Dedifferentiated amniotic fluid mesenchymal stem cell (primary cell): Measurements from ENCODE around the gene TFPT.

ENCODE experiments used
- DNase-seq: peaks from one replicate; pipeline ENCODE4 v3.0.0-alpha.2; 2016; ENCODE audit errors: extremely low spot score

Gene TFPT, protein sequence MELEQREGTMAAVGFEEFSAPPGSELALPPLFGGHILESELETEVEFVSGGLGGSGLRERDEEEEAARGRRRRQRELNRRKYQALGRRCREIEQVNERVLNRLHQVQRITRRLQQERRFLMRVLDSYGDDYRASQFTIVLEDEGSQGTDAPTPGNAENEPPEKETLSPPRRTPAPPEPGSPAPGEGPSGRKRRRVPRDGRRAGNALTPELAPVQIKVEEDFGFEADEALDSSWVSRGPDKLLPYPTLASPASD

DNA sequence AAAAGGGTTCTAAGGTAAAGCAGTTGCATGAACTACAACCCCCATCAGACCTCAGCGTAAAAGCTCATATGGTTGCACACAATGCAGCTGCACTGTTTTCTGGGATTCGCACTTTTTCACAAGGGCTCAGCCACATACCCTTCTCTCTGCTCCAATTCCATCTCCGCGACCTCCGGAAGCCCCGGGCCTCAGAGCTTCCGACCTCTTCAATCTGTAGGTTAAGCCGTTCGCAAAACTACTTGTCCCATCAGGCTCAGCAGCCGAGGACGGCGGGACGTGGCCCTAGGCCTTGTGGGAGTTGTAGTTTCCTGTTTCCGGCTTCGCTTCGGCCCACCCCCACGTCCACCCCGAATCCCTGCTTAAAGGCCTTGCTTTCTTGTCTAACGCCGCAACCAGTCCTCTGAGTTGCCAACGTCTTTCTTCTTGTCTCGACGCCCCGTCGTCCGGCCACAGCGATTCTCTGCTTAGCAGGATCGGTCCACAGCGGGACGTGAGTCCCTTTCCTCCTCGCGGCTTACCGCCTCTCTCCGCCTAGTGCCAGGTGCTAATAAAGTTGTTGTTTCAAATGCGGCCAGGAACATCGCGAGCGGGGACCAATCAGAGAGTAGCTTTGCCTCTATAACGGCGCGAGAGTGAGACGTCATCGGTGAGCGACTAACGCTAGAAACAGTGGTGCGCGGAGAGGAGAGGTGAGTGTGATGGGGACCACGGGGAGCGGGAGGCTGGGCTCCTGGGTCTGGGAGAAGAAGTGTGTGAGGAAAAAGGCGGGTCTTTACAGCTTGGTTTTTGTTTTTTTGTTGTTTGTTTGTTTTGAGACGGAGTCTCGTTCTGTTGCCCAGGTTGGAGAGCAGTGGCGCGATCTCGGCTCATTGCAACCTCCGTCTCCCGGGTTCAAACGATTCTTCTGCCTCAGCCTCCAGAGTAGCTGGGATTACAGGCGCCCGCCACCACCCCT is at the start of gene TFPT, which contains the start of gene PRPF31:
TSS of gene TFPT (minus strand) at position 549 of the 955 bp plus-strand sequence. CDS start at position 161, 388 bp downstream.
TSS of gene PRPF31 (plus strand) at position 646 of the 955 bp plus-strand sequence. CDS start 2,525 bp downstream, outside the sequence.
- peak; percentile 99 for DNase-seq

DNA sequence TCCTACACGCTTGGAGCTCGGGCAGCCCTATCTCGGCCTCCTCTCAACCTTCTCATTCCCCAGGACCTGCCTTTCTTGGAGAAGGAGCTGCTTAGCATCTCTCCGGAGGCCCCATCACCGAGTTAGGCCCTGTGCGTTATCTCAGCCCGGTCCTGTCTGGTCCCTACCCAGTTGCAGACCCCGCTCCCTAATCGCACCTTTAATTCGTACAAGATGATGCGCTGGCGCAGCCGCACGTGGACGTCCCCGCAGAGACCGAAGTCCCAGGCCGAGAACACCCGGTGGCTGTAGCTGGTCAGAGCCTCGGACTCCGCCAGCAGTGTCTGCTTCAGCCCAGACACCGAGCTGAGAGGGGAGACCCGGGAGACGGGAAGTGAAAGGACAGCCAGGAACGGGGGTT is 49.8 kb upstream of the TFPT start:
- no peak for DNase-seq

DNA sequence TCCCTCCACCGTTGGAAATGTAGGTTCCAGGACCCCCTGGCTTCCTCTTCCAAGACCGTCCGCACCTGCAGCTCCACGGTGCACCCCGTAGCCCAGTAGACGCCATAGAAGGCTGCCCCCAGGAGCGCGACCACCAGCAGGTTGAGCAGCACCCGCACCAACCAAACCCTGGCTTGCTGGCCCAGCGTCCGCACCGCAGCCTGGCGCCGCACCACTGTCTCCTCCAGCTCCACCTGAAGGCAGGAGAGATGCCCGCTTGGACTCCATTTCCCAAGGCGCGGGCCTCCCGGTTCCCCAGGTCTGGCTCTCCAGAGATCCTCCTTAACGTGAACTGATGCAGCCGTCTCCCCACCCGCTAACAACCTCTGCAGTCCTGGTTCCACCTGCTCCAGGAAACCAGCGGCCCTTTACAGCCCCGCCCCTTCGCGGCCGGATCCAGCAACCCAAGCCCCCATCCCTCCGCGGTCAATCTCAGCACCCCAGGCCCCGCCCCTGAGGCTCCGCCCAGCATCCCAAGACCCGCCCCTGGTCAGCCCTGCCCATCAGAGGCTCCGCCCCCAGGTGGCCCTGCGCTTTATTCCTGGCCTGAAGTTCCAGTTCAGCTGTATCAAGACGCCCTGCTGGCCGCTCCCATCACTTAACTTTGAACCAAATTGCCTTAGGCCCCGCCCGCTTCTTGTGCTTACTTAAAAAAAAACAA is 49.1 kb upstream of the TFPT start:
- peak; percentile 22 for DNase-seq

DNA sequence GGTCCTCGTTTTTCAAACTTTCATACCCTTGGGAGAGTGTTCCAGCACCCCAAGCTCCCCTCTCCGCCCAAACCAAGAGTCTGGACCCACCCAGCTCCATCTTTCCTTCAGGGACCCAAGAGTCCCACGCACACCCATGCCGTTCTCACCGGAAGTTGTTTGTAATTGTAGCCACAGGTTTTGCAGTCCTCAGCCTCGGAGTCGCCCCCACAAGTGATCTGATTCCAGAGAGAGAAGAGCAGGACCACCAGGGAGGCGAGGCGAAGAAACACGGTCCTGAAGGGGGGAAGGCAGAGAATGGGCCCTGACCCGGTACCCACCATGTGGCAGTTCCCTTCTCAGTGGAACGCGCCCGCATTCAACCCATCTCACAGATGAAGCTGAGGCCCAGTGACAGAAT is 47.4 kb upstream of the TFPT start:
- DNase-seq, result no peak

DNA sequence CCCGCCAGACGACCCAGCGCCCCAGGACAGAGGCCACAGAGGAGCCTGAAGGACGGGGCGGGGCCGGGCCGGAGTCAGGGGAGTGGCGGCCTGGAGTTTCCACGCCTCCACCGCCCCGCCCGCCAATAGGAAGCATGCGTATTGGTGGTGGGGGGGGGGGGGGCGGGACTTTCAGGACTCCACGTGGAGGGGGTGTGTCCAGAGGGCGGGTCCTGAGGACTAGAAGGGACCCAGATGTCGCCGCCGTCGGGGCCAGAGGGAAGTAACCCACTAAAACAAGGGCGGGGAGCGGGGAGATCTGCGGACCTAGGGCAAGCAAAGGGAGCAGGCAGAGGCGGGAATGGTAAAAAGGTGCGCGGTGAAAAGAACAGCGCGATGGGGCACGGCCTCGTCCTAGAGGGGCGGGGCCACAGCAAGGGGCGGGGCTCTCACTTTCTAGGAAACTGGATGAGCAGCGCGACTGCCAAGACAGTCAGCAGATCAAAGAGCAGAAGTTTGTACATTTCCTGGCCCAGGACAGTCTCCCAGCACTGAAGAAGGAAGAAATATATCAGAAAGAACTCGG is 46.9 kb upstream of the TFPT start:
- no peak for DNase-seq

DNA sequence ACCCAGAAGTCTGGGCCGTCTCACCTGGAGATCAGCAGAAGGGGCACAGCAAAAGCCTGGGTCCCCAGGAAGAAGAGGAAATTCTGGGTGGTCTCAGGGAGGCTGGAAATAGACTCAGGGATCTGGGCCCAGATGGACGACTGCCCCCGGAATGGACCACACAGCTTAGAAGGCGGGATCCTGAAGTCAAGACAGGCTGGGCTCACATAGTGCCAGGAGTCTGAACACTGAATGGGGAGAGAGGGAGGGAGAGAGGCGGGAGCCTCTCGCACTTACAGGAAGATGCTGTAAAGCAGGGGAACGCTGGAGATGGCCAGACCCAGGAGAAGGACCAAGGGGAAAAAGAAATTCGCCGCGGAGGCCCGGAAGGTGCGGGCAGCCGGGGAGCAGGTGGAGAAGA is 45.4 kb upstream of the TFPT start:
- DNase-seq, result no peak

DNA sequence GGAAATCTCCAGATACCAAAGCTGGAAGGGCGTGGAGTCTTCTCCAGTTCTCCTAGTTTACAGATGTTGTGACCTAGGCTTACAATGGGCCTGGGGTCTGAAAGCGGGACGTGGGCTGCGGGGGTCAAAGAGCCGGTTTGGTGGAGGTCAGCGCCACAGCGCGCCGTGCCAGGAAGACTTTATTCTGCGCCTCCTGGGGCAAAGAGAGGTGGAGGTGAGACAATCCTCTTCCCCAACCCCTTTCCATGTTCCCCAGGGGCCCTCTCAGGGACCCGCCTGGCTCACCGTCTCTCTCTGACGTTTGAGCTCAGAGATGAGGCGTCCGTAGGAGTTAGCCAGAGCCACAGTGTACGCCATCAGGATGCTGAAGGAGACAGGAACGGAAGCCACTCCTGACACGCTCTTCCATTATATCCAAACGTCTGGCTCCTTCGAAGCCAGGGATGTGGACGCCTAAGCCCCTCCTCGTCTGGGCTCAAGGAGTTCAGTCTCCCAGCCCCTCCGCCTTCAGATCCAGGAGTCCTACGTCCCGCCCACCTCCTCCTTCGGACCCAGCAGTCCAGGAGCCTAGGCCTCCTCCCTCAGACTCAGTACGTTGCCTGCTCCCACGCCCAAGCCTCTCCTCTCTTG is 44.8 kb upstream of the TFPT start:
- no peak for DNase-seq

DNA sequence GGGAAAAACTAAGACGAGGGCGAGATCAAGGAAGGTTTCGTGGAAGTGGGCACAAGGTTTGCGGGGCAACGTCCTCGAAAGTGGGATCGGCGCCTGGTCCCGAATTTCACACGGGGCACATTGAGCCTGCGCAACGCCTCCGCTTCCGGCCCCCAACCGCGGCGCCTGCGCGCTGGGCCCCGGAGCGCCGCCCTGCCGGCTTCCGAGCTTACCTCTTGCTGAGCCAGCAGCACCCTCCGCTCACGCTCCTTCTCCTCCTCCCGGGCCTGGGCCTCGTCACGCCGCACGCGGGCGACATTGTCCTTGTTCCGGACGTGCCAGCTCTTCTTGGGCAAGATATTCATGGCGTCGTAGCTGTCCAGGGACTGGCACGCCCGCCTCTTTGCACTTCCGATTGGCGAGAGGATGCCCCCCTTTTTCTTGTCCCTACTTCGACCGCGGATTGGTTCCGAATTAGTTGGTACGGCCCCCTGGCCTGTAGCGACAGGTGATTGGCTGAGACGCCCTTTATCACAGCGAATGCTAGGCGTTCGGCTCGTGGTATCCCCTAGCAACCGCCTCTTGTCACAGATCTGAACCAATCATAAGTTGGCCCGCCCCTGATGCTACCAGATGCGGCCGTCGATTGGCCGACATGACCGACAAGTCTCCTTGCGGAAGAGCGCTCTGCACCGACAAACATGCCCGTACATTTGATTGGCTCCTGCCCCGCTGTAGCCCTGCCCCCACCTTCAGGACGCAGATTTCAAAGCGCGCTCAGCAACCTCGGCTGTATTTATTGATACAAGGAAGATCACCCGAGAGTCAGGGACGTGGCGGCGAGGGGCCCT is 44.1 kb upstream of the TFPT start, which contains the start of gene LENG1:
TSS of gene LENG1 (minus strand) at position 370 of the 830 bp plus-strand sequence. CDS start at position 344, 26 bp downstream.
- DNase-seq, result peak; percentile 100

DNA sequence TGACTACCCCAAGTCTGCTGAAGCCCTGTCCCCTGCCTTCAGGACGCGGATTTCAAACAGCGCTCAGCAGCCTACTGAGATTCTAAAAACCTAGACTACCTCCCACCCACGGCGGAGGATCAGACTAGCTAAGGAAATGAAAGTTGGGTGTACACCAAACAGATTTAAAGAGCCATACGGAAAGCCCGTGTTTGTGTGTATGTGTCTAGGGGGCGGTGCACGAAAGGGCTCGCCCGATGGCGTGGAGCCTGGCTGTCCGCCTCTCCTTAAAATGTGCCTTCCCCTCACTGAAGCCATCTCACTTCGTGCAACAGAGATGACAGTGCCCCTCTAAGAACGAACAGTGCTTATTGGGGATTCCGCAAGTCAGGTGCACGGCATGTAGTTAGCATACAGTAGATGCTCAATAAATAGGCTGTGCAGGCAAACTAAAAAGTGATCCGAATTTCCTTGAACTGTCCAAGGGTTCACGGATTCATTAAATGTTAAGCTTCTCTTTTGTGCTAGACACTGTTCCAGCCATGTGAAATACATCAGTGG is 43.4 kb upstream of the TFPT start:
- DNase-seq, result no peak

DNA sequence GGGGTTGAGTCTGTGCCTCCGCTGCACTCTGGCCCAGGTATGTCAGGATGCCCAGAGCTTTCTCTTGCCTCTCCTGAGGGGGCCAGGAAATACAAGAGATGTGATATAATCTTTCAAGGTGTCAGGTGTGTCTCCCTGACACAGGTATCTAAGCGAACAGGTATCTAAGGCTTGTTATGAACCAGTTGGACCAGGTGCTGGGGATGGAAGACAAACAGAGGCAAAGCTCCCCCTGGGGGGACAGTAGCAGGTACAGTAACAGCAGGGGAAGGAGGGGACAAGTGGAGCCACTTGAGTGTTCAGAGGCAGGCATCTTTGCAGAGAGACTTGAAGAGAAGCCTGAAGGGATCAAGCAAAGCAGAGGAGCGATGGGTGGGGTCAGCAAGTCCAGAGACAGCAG is 41.5 kb upstream of the TFPT start:
- no peak for DNase-seq

DNA sequence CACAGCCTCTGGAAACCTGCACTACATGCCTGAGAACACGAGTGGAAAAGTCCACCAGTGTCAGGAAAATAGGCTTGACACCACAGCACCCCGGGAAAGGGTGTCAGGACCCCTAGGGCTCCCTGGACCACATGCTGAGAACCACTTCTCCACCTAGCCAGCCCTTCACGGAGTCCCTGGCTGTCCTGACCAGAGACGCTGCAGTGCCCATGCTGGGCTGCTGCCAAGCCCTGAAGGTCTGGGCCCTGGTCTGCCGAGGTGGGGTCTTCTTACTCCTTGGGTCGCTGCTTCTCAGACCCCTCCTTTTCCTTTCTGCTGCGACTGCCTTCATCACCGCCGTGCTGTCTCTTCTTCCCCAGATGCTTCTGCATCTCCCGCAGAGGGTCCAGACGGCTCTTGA is 41.0 kb upstream of the TFPT start:
- no peak for DNase-seq

DNA sequence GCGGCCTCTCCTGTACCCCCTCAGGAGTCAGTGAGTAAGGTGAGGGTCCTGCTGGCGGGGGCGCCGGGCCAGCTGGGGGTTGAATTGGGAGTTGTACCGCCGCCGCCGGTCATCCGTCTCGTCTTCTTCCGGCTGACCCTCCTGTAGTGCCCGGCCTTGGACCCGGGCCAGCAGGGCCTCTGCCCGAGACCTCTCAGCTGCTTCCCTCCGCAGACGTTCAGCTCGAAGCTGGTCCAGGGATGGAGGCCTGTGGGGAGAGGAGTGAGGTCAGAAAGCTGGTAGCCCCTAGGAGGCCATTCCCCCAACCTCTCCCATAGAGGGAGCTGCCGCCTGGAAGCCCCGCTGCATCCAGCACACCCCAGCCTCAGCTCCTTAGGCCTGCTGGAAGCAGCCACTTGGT is 40.2 kb upstream of the TFPT start:
- DNase-seq, result no peak

DNA sequence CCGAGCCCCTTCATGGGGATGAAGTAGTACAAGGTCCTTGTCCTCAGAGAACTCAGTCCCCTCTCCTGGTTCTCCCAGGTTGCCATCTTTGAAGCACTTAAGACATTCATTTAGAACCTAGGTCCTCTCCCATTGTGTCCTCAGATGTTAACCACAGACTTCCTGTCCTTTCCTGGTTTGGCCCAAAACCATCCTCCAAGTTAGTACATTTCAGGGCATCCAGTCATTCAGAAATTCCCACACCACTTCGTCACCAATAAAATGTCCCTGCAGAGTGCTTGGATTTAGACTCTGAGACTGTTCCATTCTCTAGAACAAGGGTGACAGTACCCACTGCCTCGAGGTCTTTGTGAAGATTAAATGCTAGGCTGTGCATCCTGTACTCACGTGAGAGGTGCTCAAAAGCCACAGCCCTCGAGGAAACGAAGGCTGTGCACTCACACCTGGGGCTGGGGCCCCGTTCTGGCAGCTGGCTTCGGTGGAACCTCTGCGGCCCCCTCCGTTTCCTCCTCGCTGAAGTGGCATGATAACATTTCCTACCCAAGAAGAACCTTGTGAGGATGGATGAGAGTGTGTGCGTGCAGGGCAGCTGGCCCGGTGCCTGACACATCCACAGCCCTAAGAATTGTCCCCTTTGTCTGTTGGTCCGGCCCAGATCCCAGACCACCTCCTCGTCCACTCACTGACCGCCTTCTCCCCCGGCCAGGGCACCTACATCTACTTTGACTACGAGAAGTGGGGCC is 39.3 kb upstream of the TFPT start:
- no peak for DNase-seq

DNA sequence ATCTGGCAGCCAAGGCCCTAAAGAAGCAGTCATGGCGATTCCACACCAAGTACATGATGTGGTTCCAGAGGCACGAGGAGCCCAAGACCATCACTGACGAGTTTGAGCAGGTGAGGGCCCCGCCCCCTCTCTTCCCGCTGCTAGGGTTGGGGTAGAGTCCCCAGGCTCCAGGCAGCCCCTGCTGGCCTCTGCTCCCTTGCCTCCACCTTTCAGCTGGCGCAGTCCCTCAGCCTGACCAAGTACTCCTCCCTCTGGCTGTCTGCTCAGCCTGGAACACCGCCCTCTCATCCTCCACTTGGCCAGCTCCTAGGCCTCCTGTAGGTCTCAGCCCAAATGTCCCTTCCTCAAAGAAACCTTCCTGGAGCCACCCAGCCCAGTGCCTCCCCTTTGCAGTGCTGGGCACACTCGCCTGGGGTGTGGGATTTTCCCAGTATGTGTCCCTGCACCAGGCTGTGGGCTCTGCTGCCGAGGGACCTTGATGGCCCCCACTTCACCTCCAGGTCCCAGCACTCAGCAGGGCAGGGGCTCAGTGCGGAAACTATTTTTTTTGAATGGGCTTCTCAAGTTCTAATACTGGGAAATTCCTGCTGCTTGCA is 38.4 kb upstream of the TFPT start:
- DNase-seq, result no peak

DNA sequence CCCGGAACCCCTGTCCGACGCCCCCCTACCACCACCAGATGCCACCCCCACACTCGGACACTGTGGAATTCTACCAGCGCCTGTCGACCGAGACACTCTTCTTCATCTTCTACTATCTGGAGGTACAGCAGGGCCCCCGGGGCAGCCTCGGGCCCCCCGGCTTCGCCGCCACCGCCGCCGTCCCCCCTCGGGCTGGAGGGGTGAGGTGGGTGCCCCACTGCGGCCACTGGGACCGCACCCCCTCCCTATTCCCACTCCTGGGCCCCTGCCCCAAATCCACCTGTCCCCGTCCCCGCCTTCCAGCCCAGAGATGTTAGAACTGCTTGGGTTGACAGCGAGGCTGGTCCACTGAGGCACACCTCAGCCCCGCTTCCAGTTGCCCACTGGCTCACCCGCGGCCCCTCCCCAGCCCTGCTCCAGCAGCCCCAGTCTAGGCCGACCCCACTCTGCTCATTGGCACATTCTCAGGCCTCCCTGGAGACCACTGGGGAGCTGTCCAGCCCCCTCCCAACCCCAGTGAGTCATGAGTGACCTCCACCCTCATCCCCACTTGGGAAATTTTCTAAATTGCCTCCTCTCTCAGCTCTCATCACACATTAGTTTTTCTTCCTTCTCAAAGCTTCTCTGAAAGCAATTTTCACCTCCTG is 37.5 kb upstream of the TFPT start:
- no peak for DNase-seq

DNA sequence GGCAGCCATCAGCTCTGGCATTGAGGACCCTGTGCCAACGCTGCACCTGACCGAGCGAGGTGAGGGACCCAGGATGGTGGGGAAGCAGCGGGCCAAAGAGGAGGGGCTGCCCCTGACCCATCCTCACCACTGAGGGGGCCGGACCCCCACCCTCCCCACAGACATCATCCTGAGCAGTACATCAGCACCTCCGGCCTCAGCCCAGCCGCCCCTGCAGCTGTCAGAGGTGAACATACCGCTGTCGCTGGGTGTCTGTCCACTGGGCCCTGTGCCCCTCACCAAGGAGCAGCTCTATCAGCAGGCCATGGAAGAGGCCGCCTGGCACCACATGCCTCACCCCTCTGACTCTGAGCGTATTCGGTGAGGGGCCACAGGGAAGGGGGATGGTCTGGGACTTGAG is 36.8 kb upstream of the TFPT start:
- DNase-seq, result no peak

DNA sequence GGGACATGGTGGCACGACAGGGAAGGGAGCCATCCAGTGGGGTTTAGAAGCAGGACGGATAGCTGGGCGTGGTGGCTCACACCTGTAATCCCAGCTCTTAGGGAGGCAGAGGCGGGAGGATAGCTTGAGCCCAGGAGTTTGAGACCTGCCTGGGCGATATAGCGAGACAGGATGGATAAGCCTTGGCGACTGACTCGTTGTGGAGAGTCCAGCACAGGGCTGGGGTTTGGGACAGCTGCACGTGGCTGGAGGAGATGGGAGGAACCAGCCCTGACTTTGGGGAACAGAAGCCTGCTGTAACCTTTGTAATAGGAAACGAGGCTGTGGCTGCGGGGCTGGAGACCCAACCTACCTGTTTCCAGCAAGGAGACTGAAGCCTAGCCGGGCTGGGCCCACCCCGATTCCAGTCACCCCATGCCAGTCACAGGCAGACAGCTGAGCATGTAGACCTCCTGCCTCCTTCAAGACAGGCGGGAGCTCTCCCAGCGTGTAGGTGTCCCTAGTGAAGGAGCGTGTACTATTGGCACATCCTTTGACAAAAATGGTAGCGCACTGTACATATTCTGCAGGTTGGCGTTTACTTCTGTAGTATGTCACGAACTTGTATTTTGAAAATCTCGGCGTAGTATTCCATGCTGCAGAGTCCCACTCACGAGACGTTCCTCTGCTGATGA is 36.0 kb upstream of the TFPT start:
- no peak for DNase-seq
